AG04450 (cell line): ENCODE data around the gene CAV2. TPM values are rescaled to one million over a fixed set of nuclear protein-coding genes. Genes with fewer than 3 reads are reported as not detected.

Source experiments
- CTCF ChIA-PET: fragments of 300-600, 350-600 bp; formaldehyde crosslinking; extraction: SDS; loops from one replicate; lab custom pipeline; 2022; ENCODE audit warnings: antibody characterized with exemption, inconsistent platforms; lab: Charles Lee
- POLR2A ChIA-PET: fragments of 350-600 bp; formaldehyde crosslinking; extraction: SDS; loops from one replicate; lab custom pipeline; 2021; ENCODE audit warnings: antibody characterized with exemption, inconsistent platforms; lab: Yijun Ruan, JAX
- DNase-seq: peaks from one replicate; pipeline ENCODE4 v3.0.0-alpha.2; 2011; ENCODE audit warnings: low read depth, low spot score
- H3K27ac ChIP-seq: one replicate; pipeline ENCODE4 v1.5.1; 2012; ENCODE audit warnings: low read depth, low read length, control low read depth
- H3K27me3 ChIP-seq: one replicate; pipeline ENCODE4 v1.6.0; 2012; ENCODE audit warnings: low read length; ENCODE audit not compliant: control insufficient read depth, insufficient read depth
- H3K4me3 ChIP-seq: 2 replicates; pipeline ENCODE4 v1.5.1; 2011; ENCODE audit warnings: mild to moderate bottlenecking, low read depth, low read length, control low read depth
- H3K9me3 ChIP-seq: 2 replicates; pipeline ENCODE4 v1.5.1; 2012; ENCODE audit warnings: low read length; ENCODE audit not compliant: control insufficient read depth, insufficient read depth
- CTCF ChIP-seq: IDR thresholded peaks from 2 replicates; pipeline ENCODE4 v1.5.1; 2011; ENCODE audit warnings: low read depth, low read length, control low read depth, inconsistent platforms
- polyA plus RNA-seq: library from polyadenylated mRNA; depleted of rRNA; stranded (reverse); fragments of >200 nt; gene quantifications from 2 replicates; pipeline ENCODE4 v1.2.3, GENCODE V29; 2011

The CAV2 gene
- polyA plus RNA-seq, 1 experiment: 265 TPM

GRCh38 chr7:116532102-116532688 lies 32.7 kb downstream of the CAV2 start:
- Histone ChIP-seq H3K4me3 (peak overlapping the region; percentile 21; the same call in 1 of the 2 replicates), H3K27ac (no peak overlapping the region), H3K27me3 (no peaks in the 10 kb centered on the region), H3K9me3 (no peaks in the 10 kb centered on the region)
- ChIA-PET POLR2A (no interaction called here), CTCF (interaction anchor here (1.3 to 2.0 kb wide), 3 partner anchors 57 to 359 kb away, joined by 3 to 9 read pairs (median 4); no protein-coding TSS in a partner anchor)
- no peak for DNase-seq
- TF ChIP-seq CTCF: no peak

- Histone ChIP-seq H3K27ac (peak overlapping the region; percentile 3), H3K27me3 (no peaks in the 10 kb centered on the region), H3K9me3 (no peaks in the 10 kb centered on the region), H3K4me3 (no peak overlapping the region)
- no peak for DNase-seq
- CTCF ChIA-PET: interaction anchor here (1.7 kb wide), 1 partner anchor 276 kb away, joined by 3 read pairs; no protein-coding TSS in a partner anchor
- TF ChIP-seq CTCF: no peak
- POLR2A ChIA-PET: no interaction called here
Measured at GRCh38 chr7:116534790-116535189, 35.3 kb downstream of the CAV2 start.

- no peak overlapping the region for H3K4me3 ChIP-seq
- no peak for DNase-seq
- no peaks in the 10 kb centered on the region for H3K9me3 ChIP-seq
- no peak for TF ChIP-seq CTCF
- no peaks in the 10 kb centered on the region for H3K27me3 ChIP-seq
- H3K27ac ChIP-seq: no peak overlapping the region
- CTCF ChIA-PET: interaction anchor here (1.1 to 1.2 kb wide), 2 partner anchors 9 to 54 kb away, joined by 3 to 8 read pairs; no protein-coding TSS in a partner anchor
- POLR2A ChIA-PET: no interaction called here
Measured at GRCh38 chr7:116535416-116535815, 35.9 kb downstream of the CAV2 start.

DNA sequence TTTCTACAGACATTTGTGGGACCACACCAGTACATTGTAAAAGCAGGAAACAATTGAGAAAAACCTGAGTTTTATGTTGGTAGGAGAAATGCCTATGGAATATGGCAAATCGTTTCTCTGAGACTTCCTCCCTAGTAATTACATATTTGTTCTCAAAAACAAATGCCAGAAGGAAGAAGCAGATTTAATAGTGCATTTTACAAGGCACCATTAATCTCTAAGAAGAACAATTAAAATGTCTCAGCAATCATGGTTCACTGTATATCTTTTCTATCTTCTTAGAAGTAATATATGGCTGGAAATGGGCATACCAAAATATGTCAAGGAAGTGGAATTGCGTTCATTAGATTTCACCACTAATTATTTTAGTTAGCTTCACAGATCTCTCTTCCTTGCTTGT lies 38.6 kb downstream of the CAV2 start:
- Histone ChIP-seq H3K27me3 (no peaks in the 10 kb centered on the region), H3K4me3 (no peak overlapping the region), H3K9me3 (no peaks in the 10 kb centered on the region), H3K27ac (no peak overlapping the region)
- no peak for TF ChIP-seq CTCF
- DNase-seq: no peak
- CTCF ChIA-PET: no interaction called here
- POLR2A ChIA-PET: interaction anchor here (0.6 kb wide), 1 partner anchor 286 kb away, joined by 4 read pairs; no protein-coding TSS in a partner anchor

GRCh38 chr7:116539879-116540278 lies 40.3 kb downstream of the CAV2 start:
- no peak overlapping the region for H3K4me3 ChIP-seq
- no peaks in the 10 kb centered on the region for H3K27me3 ChIP-seq
- no peak for DNase-seq
- TF ChIP-seq CTCF: no peak
- ChIA-PET CTCF (interaction anchor here (0.7 to 1.3 kb wide), 2 partner anchors 14 to 102 kb away, joined by 3 to 7 read pairs; no protein-coding TSS in a partner anchor), POLR2A (no interaction called here)
- H3K27ac ChIP-seq: peak overlapping the region; percentile 53
- H3K9me3 ChIP-seq: no peaks in the 10 kb centered on the region
